Endothelial cell (in vitro differentiated cells): ENCODE results near the gene ERRFI1. TPM values are rescaled to one million over a fixed set of nuclear protein-coding genes. Genes with fewer than 3 reads are reported as not detected.

Experiments used
- DNase-seq: peaks from one replicate; pipeline ENCODE4 v3.0.0; 2021; ENCODE audit warnings: low spot score
- H3K27ac Mint-ChIP-seq: one replicate; pipeline ENCODE4 v1.8.0; 2021; ENCODE audit warnings: mixed read lengths, inconsistent platforms; ENCODE audit not compliant: unreplicated experiment
- H3K27me3 Mint-ChIP-seq: one replicate; pipeline ENCODE4 v1.8.0; 2021; ENCODE audit warnings: mild to moderate bottlenecking, moderate library complexity, mixed read lengths, inconsistent platforms; ENCODE audit not compliant: unreplicated experiment
- H3K36me3 Mint-ChIP-seq: one replicate; pipeline ENCODE4 v1.8.0; 2021; ENCODE audit warnings: mild to moderate bottlenecking, low read depth, mixed read lengths, inconsistent platforms; ENCODE audit not compliant: unreplicated experiment
- H3K4me1 Mint-ChIP-seq: one replicate; pipeline ENCODE4 v1.8.0; 2021; ENCODE audit warnings: mild to moderate bottlenecking, mixed read lengths, inconsistent platforms; ENCODE audit not compliant: unreplicated experiment
- H3K4me3 Mint-ChIP-seq: one replicate; pipeline ENCODE4 v1.8.0; 2021; ENCODE audit warnings: mild to moderate bottlenecking, mixed read lengths, inconsistent platforms; ENCODE audit not compliant: unreplicated experiment
- H3K9me3 Mint-ChIP-seq: one replicate; pipeline ENCODE4 v1.8.0; 2021; ENCODE audit warnings: mixed read lengths, inconsistent platforms; ENCODE audit not compliant: unreplicated experiment
- CTCF ChIP-seq: fragments of 200-600 bp; sonication (generic); IDR thresholded peaks from one replicate; pipeline ENCODE4 v1.5.0; 2021; ENCODE audit warnings: antibody characterized with exemption; ENCODE audit not compliant: unreplicated experiment
- total RNA-seq: library from RNA; stranded (reverse); fragmentation: NEBNext Ultra II Directional; extraction: Animal tissue kit (Norgen Biotek cat#: 25700); gene quantifications from one replicate; pipeline ENCODE4 v1.2.1, GENCODE V29; 2021; ENCODE audit not compliant: unreplicated experiment

The ERRFI1 gene
- total RNA-seq, 1 donor from 2014 or later: 16.5 TPM

- H3K27me3 Mint-ChIP-seq: no peaks in the 10 kb centered on the region
- no peak for DNase-seq
- no peaks in the 10 kb centered on the region for H3K9me3 Mint-ChIP-seq
- H3K4me1 Mint-ChIP-seq: peaks cover 51% of the 10 kb centered on the region
- no peak for TF ChIP-seq CTCF
- H3K36me3 Mint-ChIP-seq: peaks cover 4% of the 10 kb centered on the region
- H3K4me3 Mint-ChIP-seq: no peak overlapping the region
- peak overlapping the region; percentile 70 for H3K27ac Mint-ChIP-seq
These were observed 7.4 kb downstream of the ERRFI1 start for GRCh38 chr1:8018492-8019228.

DNA sequence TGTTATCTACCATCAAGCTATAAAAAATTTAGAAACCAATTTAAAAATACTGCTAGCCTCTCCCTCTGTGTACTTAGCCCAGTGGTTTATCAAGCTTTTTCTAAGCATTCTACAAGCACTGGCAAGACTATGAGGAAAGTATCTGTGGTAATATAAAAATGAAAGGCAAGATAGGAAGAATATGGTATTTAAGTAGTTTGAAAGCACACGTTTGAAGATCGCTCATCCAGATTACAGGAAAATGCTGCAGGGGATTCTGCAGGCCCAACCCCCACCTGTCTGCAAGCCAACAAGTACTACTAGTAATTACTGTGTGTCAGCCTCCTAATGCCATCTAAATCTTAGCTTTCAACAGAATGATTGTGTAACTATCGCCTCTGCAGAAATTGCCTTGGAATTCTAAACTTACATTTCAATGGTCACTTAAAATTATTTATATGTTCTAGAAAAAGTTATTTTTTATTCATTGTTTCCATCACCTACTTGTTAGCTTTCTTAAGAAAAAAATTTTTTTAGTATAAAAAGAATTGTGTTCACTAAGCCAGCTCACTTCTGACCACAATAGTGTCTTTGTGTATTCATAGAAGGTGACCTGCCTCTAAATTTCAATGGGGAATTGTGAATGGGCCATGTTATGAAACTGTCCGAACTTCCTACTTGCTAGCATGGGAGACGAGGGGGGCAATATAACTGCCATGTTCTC is 8.5 kb downstream of the ERRFI1 start:
- no peak for DNase-seq
- H3K27me3 Mint-ChIP-seq: no peaks in the 10 kb centered on the region
- no peaks in the 10 kb centered on the region for H3K9me3 Mint-ChIP-seq
- no peak overlapping the region for H3K4me3 Mint-ChIP-seq
- H3K36me3 Mint-ChIP-seq: peaks cover 9% of the 10 kb centered on the region
- H3K27ac Mint-ChIP-seq: no peak overlapping the region
- no peak for TF ChIP-seq CTCF
- H3K4me1 Mint-ChIP-seq: peaks cover 41% of the 10 kb centered on the region

DNA sequence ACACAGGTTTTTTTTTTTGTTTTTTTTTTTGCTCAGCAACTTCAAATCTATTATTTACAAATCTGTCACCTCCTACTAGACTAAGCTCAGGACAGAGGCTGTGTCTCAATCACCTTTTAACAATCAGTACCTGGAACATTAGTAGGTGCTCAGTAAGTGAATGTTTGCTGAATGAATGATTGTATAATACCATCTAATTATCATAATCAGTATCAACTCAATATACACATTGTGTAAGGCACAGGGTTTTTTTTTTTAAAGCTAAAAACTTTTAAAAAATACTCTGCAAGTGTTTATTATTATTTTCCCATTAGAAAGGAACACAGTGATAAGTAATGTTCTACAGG is 9.2 kb downstream of the ERRFI1 start:
- no peak overlapping the region for H3K4me3 Mint-ChIP-seq
- peaks cover 14% of the 10 kb centered on the region for H3K36me3 Mint-ChIP-seq
- TF ChIP-seq CTCF: no peak
- DNase-seq: no peak
- H3K4me1 Mint-ChIP-seq: peaks cover 37% of the 10 kb centered on the region
- H3K27ac Mint-ChIP-seq: no peak overlapping the region
- H3K27me3 Mint-ChIP-seq: no peaks in the 10 kb centered on the region
- H3K9me3 Mint-ChIP-seq: no peaks in the 10 kb centered on the region

- Mint-ChIP-seq H3K4me3 (no peak overlapping the region), H3K27ac (peak overlapping the region; percentile 15), H3K9me3 (no peaks in the 10 kb centered on the region), H3K27me3 (no peaks in the 10 kb centered on the region), H3K4me1 (peaks cover 33% of the 10 kb centered on the region), H3K36me3 (peaks cover 14% of the 10 kb centered on the region)
- DNase-seq: no peak
- no peak for TF ChIP-seq CTCF
These were observed 9.8 kb downstream of the ERRFI1 start for GRCh38 chr1:8016210-8016894.

GRCh38 chr1:8015809-8016165 is 10.3 kb downstream of the ERRFI1 start:
- DNase-seq: no peak
- Mint-ChIP-seq H3K36me3 (peaks cover 14% of the 10 kb centered on the region), H3K4me1 (peaks cover 33% of the 10 kb centered on the region), H3K4me3 (no peak overlapping the region), H3K27me3 (no peaks in the 10 kb centered on the region), H3K9me3 (no peaks in the 10 kb centered on the region), H3K27ac (no peak overlapping the region)
- TF ChIP-seq CTCF: no peak
